Measurements from ENCODE around the gene STX8. TPM values are rescaled to one million over a fixed set of nuclear protein-coding genes. Genes with fewer than 3 reads are reported as not detected.

The STX8 gene
- total and polyA plus RNA-seq, 7 donors, result 34.0 to 70.6 (median 50.5) TPM

GRCh38 chr17:9244066-9245052, 331.3 kb downstream of the STX8 start:
- ATAC-seq (no peak), DNase-seq (peak; percentile 42 to 77)
- Histone ChIP-seq H3K36me3 (ENCODE audit: insufficient read depth in 1 of 2, low read depth in 1 of 2) (no peaks in the 10 kb centered on the region), H3K4me3 (no peak overlapping the region), H3K27ac (peak overlapping the region; percentile 30), H3K4me1 (peaks cover 13% of the 10 kb centered on the region), H3K27me3 (ENCODE audit: insufficient read depth in 3 of 3, low read length in 2 of 3) (no peaks in the 10 kb centered on the region), H3K9me3 (no peaks in the 10 kb centered on the region)
- intact Hi-C loops (cut with DNase I), result no loop called here
- WGBS, 3 donors, result 83 to 85% (median 84%) methylated on average over 21 of the region's 21 CpGs
- TF ChIP-seq, protein P1, sequence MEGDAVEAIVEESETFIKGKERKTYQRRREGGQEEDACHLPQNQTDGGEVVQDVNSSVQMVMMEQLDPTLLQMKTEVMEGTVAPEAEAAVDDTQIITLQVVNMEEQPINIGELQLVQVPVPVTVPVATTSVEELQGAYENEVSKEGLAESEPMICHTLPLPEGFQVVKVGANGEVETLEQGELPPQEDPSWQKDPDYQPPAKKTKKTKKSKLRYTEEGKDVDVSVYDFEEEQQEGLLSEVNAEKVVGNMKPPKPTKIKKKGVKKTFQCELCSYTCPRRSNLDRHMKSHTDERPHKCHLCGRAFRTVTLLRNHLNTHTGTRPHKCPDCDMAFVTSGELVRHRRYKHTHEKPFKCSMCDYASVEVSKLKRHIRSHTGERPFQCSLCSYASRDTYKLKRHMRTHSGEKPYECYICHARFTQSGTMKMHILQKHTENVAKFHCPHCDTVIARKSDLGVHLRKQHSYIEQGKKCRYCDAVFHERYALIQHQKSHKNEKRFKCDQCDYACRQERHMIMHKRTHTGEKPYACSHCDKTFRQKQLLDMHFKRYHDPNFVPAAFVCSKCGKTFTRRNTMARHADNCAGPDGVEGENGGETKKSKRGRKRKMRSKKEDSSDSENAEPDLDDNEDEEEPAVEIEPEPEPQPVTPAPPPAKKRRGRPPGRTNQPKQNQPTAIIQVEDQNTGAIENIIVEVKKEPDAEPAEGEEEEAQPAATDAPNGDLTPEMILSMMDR (IDR thresholded peaks at IDR 0.05), result no peak

GRCh38 chr17:9242983-9243382, 332.6 kb downstream of the STX8 start:
- no peak overlapping the region for H3K4me3 ChIP-seq
- peak overlapping the region; percentile 16 for H3K27ac ChIP-seq
- intact Hi-C loops (cut with DNase I), result no loop called here
- DNase-seq, result no peak
- no peaks in the 10 kb centered on the region for H3K27me3 ChIP-seq (ENCODE audit: insufficient read depth in 3 of 3, low read length in 2 of 3)
- 49 to 72% (median 57%) methylated on average over 8 of the region's 8 CpGs for WGBS, 3 donors
- no peaks in the 10 kb centered on the region for H3K9me3 ChIP-seq
- TF ChIP-seq, protein P1 (IDR thresholded peaks at IDR 0.05), result no peak
- H3K36me3 ChIP-seq (ENCODE audit: insufficient read depth in 1 of 2, low read depth in 1 of 2), result no peaks in the 10 kb centered on the region
- H3K4me1 ChIP-seq, result peaks cover 17% of the 10 kb centered on the region
- no peak for ATAC-seq

GRCh38 chr17:9242497-9242881, 333.1 kb downstream of the STX8 start:
- Histone ChIP-seq H3K27ac (peak overlapping the region; percentile 90), H3K4me1 (peaks cover 17% of the 10 kb centered on the region), H3K27me3 (ENCODE audit: insufficient read depth in 3 of 3, low read length in 2 of 3) (no peaks in the 10 kb centered on the region), H3K9me3 (no peaks in the 10 kb centered on the region), H3K36me3 (ENCODE audit: insufficient read depth in 1 of 2, low read depth in 1 of 2) (no peaks in the 10 kb centered on the region), H3K4me3 (no peak overlapping the region)
- ATAC-seq (no peak), DNase-seq (no peak)
- intact Hi-C loops (cut with DNase I), result no loop called here
- TF ChIP-seq, protein P1 (IDR thresholded peaks at IDR 0.05), result no peak
- WGBS, 3 donors, result 54 to 66% (median 55%) methylated on average over 16 of the region's 16 CpGs

GRCh38 chr17:9241774-9242496, 333.7 kb downstream of the STX8 start:
- WGBS, 3 donors, result 53 to 66% (median 56%) methylated on average over 15 to 16 of the region's 16 CpGs
- no peaks in the 10 kb centered on the region for H3K9me3 ChIP-seq
- intact Hi-C loops (cut with DNase I), result no loop called here
- no peak overlapping the region for H3K4me3 ChIP-seq
- H3K36me3 ChIP-seq (ENCODE audit: insufficient read depth in 1 of 2, low read depth in 1 of 2), result no peaks in the 10 kb centered on the region
- peak overlapping the region; percentile 90 for H3K27ac ChIP-seq
- TF ChIP-seq, protein P1 (IDR thresholded peaks at IDR 0.05), result no peak
- H3K27me3 ChIP-seq (ENCODE audit: insufficient read depth in 3 of 3, low read length in 2 of 3), result no peaks in the 10 kb centered on the region
- peaks cover 17% of the 10 kb centered on the region for H3K4me1 ChIP-seq
- ATAC-seq (no peak), DNase-seq (no peak)
